Endodermal cell (in vitro differentiated cells): ENCODE results near the gene ELMO2. TPM values are rescaled to one million over a fixed set of nuclear protein-coding genes. Genes with fewer than 3 reads are reported as not detected.

Experiments used
- DNase-seq: peaks from one replicate; pipeline ENCODE4 v3.0.0-alpha.2; 2017
- H3K27ac ChIP-seq: 2 replicates; pipeline ENCODE4 v1.5.1; 2013; ENCODE audit warnings: mild to moderate bottlenecking, low read depth, low read length, moderate library complexity
- H3K27me3 ChIP-seq: 2 replicates; pipeline ENCODE4 v1.6.1; 2013; ENCODE audit warnings: mild to moderate bottlenecking, low read length, moderate library complexity; ENCODE audit not compliant: insufficient read depth, control insufficient read depth, poor library complexity, severe bottlenecking
- H3K36me3 ChIP-seq: 2 replicates; pipeline ENCODE4 v1.7.0; 2013; ENCODE audit warnings: mild to moderate bottlenecking, low read length, moderate library complexity; ENCODE audit not compliant: control insufficient read depth, insufficient read depth
- H3K4me1 ChIP-seq: one replicate; pipeline ENCODE4 v1.7.0; 2013; ENCODE audit warnings: low read length; ENCODE audit not compliant: control insufficient read depth, insufficient read depth
- H3K4me3 ChIP-seq: 2 replicates; pipeline ENCODE4 v1.5.1; 2013; ENCODE audit warnings: mild to moderate bottlenecking, low read length, moderate library complexity
- H3K9ac ChIP-seq: 2 replicates; pipeline ENCODE4 v1.6.1; 2013; ENCODE audit warnings: mild to moderate bottlenecking, low read length, moderate library complexity; ENCODE audit not compliant: poor library complexity, severe bottlenecking; ENCODE audit errors: extremely low read depth
- H3K9me3 ChIP-seq: 2 replicates; pipeline ENCODE4 v1.6.1; 2013; ENCODE audit warnings: mild to moderate bottlenecking, low read length, moderate library complexity; ENCODE audit not compliant: control insufficient read depth
- H3K27ac Mint-ChIP-seq: 2 replicates; pipeline ENCODE4 v1.8.0; 2020; ENCODE audit warnings: mixed read lengths
- H3K27me3 Mint-ChIP-seq: 2 replicates; pipeline ENCODE4 v1.8.0; 2021; ENCODE audit warnings: mild to moderate bottlenecking, mixed read lengths; ENCODE audit not compliant: insufficient read depth
- H3K36me3 Mint-ChIP-seq: 2 replicates; pipeline ENCODE4 v1.8.0; 2020; ENCODE audit warnings: low read depth, mixed read lengths
- H3K4me1 Mint-ChIP-seq: 2 replicates; pipeline ENCODE4 v1.8.0; 2020; ENCODE audit warnings: mixed read lengths
- H3K4me3 Mint-ChIP-seq: 2 replicates; pipeline ENCODE4 v1.8.0; 2020; ENCODE audit warnings: mild to moderate bottlenecking, moderate library complexity, mixed read lengths
- H3K9me3 Mint-ChIP-seq: 2 replicates; pipeline ENCODE4 v1.8.0; 2020; ENCODE audit warnings: mild to moderate bottlenecking, mixed read lengths
- CTCF ChIP-seq: fragments of 200-600 bp; sonication (generic); conservative IDR thresholded peaks from 2 replicates; pipeline ENCODE4 v1.5.0; 2021; ENCODE audit warnings: antibody characterized with exemption, mild to moderate bottlenecking
- WGBS, 2 experiments: methylation state at CpG; one replicate each; pipeline versions ENCODE4 v1.1.5 to v1.1.7; 2013; ENCODE audit warnings: missing lambda C conversion rate in 2 of 2, mixed read lengths in 1 of 2; ENCODE audit not compliant: insufficient coverage in 1 of 2, insufficient read length in 1 of 2; 5-methylcytosine and 5-hydroxymethylcytosine counted together
- total RNA-seq, 2 donors: library from RNA; stranded (reverse); fragmentation: NEBNext Ultra II Directional in 1 of 2; extraction: Animal tissue kit (Norgen Biotek cat#: 25700) in 1 of 2; gene quantifications; 2 replicates in 1 of 2; 3 replicates in 1 of 2; pipeline ENCODE4 v1.2.1, GENCODE V29; 2021

Gene ELMO2
- total RNA-seq, 2 donors from 2014 or later: 44.8 to 52.8 TPM

GRCh38 chr20:46332373-46333160 lies 73.8 kb downstream of the ELMO2 start:
- no peak overlapping the region for H3K27ac Mint-ChIP-seq

GRCh38 chr20:46331611-46332361 lies 74.6 kb downstream of the ELMO2 start:
- H3K4me3 ChIP-seq: no peak overlapping the region
- Mint-ChIP-seq H3K27ac (no peak overlapping the region), H3K4me1 (peaks cover 20% of the 10 kb centered on the region), H3K4me3 (no peak overlapping the region), H3K27me3 (peaks cover 8% of the 10 kb centered on the region), H3K36me3 (no peaks in the 10 kb centered on the region), H3K9me3 (no peaks in the 10 kb centered on the region)
- H3K9me3 ChIP-seq: no peaks in the 10 kb centered on the region
- DNase-seq: no peak
- peaks cover 10% of the 10 kb centered on the region for H3K4me1 ChIP-seq
- H3K27me3 ChIP-seq: peaks cover 4% of the 10 kb centered on the region
- 83 to 84% methylated on average over 6 to 11 of the region's 13 CpGs for WGBS, 2 experiments
- H3K9ac ChIP-seq: no peak overlapping the region
- H3K27ac ChIP-seq: no peak overlapping the region
- no peaks in the 10 kb centered on the region for H3K36me3 ChIP-seq
- TF ChIP-seq CTCF: no peak

More at GRCh38 chr20:46332373-46333160, 73.8 kb downstream of the ELMO2 start:
- Histone ChIP-seq H3K27ac (no peak overlapping the region), H3K9ac (no peak overlapping the region), H3K27me3 (peaks cover 4% of the 10 kb centered on the region), H3K9me3 (no peaks in the 10 kb centered on the region), H3K4me3 (no peak overlapping the region), H3K4me1 (peaks cover 10% of the 10 kb centered on the region), H3K36me3 (no peaks in the 10 kb centered on the region)
- Mint-ChIP-seq H3K4me3 (no peak overlapping the region), H3K27me3 (peaks cover 7% of the 10 kb centered on the region), H3K36me3 (no peaks in the 10 kb centered on the region), H3K4me1 (peaks cover 20% of the 10 kb centered on the region), H3K9me3 (no peaks in the 10 kb centered on the region)
- WGBS, 2 experiments: 69 to 89% methylated on average over 5 to 12 of the region's 12 CpGs
- TF ChIP-seq CTCF: no peak
- no peak for DNase-seq

- Histone ChIP-seq H3K27ac (no peak overlapping the region), H3K36me3 (no peaks in the 10 kb centered on the region), H3K4me1 (peaks cover 10% of the 10 kb centered on the region), H3K27me3 (peaks cover 4% of the 10 kb centered on the region), H3K9ac (no peak overlapping the region), H3K4me3 (no peak overlapping the region), H3K9me3 (no peaks in the 10 kb centered on the region)
- TF ChIP-seq CTCF: no peak
- Mint-ChIP-seq H3K27ac (no peak overlapping the region), H3K4me1 (peaks cover 20% of the 10 kb centered on the region), H3K36me3 (no peaks in the 10 kb centered on the region), H3K9me3 (no peaks in the 10 kb centered on the region), H3K27me3 (peaks cover 12% of the 10 kb centered on the region), H3K4me3 (no peak overlapping the region)
- WGBS, 2 experiments: 90 to 95% methylated on average over 9 to 13 of the region's 13 CpGs
- no peak for DNase-seq
These were observed 75.5 kb downstream of the ELMO2 start for GRCh38 chr20:46330831-46331371.
